ENCODE data around the gene PRELP. TPM values are rescaled to one million over a fixed set of nuclear protein-coding genes. Genes with fewer than 3 reads are reported as not detected.

Gene PRELP
- total RNA-seq, 4 donors from 2014 or later, result 15.4 to 35.2 (median 23.3) TPM

DNA sequence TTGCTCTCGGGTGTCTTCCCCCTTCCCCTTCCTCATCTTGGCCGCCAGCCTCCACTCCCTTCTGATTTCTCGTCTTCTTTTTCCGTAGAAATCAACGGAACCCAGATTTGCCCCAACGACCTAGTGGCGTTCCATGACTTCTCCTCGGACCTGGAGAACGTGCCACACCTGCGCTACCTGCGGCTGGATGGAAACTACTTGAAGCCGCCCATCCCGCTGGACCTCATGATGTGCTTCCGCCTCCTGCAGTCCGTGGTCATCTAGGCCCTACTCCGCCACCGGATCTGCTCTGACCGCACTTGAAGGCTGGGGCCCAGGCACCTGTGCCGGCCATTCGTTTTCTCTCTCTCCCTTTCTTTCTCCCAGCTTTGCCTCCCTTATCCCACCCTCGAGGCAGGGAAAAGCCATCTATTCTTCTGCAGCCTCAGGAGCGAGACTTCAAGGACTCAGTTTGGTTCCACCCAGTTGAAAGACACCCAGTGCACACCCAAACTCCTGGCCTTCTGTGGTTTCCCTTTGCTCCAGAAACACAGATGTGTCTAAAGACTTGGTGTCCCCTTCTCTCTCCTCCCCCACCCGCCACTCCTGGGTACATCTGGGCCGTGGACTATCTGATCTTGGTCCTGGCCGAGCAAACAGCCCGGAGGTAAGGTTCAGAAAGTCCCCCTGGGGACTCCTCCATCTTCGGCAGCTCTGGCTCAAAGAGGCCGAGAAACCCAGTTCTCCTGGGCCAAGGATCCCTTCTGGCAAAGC lies 11.2 kb downstream of the PRELP start:
- DNase-seq, result no peak
- TF ChIP-seq POLR2AphosphoS5 (IDR thresholded peaks at IDR 0.05), result no peak
- TF ChIP-seq, protein P1, sequence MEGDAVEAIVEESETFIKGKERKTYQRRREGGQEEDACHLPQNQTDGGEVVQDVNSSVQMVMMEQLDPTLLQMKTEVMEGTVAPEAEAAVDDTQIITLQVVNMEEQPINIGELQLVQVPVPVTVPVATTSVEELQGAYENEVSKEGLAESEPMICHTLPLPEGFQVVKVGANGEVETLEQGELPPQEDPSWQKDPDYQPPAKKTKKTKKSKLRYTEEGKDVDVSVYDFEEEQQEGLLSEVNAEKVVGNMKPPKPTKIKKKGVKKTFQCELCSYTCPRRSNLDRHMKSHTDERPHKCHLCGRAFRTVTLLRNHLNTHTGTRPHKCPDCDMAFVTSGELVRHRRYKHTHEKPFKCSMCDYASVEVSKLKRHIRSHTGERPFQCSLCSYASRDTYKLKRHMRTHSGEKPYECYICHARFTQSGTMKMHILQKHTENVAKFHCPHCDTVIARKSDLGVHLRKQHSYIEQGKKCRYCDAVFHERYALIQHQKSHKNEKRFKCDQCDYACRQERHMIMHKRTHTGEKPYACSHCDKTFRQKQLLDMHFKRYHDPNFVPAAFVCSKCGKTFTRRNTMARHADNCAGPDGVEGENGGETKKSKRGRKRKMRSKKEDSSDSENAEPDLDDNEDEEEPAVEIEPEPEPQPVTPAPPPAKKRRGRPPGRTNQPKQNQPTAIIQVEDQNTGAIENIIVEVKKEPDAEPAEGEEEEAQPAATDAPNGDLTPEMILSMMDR (IDR thresholded peaks at IDR 0.05), result no peak
- no peak for TF ChIP-seq EP300 (IDR thresholded peaks at IDR 0.05; ENCODE audit: low read depth)
- no peak for TF ChIP-seq POLR2A (IDR thresholded peaks at IDR 0.05)
- Histone ChIP-seq H3K4me3 (peak overlapping the region in 2 of 4 donors; percentile 19 to 35), H3K27me3 (no peaks in the 10 kb centered on the region), H3K36me3 (no peaks in the 10 kb centered on the region), H3K27ac (peak overlapping the region; percentile 67 to 82 (median 73)), H3K9me3 (no peaks in the 10 kb centered on the region), H3K4me1 (peaks cover 3 to 22% (median 4%) of the 10 kb centered on the region in 4 donors)
- in situ Hi-C loops (cut with MboI; ENCODE audit: low pct_ligation_motif_present in 1 of 4, low pct_unique_long_range_greater_than_20kb in 1 of 4, low sequenced_read_pairs in 3 of 4) (loop anchor here (10.0 to 25.0 kb wide), 4 partner anchors 124 to 222 kb away; partner anchors contain the start of gene FMOD (in 1 of the 4)), intact Hi-C loops (cut with DNase I; ENCODE audit: low total_unique reads) (loop anchor here (2.0 to 5.0 kb wide), 3 partner anchors 44 to 220 kb away; no protein-coding TSS in a partner anchor)
- WGBS, 2 donors (ENCODE audit: low coverage in 1 of 2), result 87 to 88% methylated on average over 10 to 28 of the region's 28 CpGs

DNA sequence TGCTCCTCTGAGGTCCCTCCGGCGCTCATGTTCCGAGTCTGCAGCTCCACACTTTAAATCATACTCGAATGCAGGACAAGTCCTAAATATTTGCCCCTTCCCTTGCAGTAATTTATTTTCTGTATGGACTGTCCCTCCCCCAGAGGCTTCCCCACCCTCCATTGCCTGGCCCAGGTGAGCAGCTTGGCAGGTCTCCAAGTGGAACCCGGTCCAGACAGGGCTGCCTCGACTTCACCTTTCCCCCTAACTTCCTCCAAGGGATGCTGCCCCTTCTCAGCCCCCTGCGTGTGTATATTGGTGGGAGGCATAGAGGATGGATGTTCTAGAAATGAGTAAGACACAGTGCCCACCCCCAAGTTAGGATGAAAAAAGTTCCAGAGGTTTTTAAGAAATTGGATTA lies 12.9 kb downstream of the PRELP start:
- Histone ChIP-seq H3K27ac (peak overlapping the region in 2 of 4 donors; percentile 22 to 82), H3K9me3 (no peaks in the 10 kb centered on the region), H3K4me3 (no peak overlapping the region), H3K4me1 (peaks cover 3 to 17% (median 4%) of the 10 kb centered on the region in 4 donors), H3K27me3 (no peaks in the 10 kb centered on the region), H3K36me3 (no peaks in the 10 kb centered on the region)
- DNase-seq, result no peak
- TF ChIP-seq, protein P1 (IDR thresholded peaks at IDR 0.05), result no peak
- TF ChIP-seq EP300 (IDR thresholded peaks at IDR 0.05; ENCODE audit: low read depth), result no peak
- no peak for TF ChIP-seq POLR2AphosphoS5 (IDR thresholded peaks at IDR 0.05)
- no peak for TF ChIP-seq POLR2A (IDR thresholded peaks at IDR 0.05)
- intact Hi-C loops (cut with DNase I; ENCODE audit: low total_unique reads), result loop anchor here (5.0 kb wide), 1 partner anchor 46 kb away; no protein-coding TSS in a partner anchor
- 73 to 79% methylated on average over 4 to 7 of the region's 7 CpGs for WGBS, 2 donors (ENCODE audit: low coverage in 1 of 2)
- in situ Hi-C loops (cut with MboI; ENCODE audit: low pct_ligation_motif_present in 1 of 4, low pct_unique_long_range_greater_than_20kb in 1 of 4, low sequenced_read_pairs in 3 of 4), result loop anchor here (10.0 to 25.0 kb wide), 4 partner anchors 126 to 224 kb away; partner anchors contain the start of gene FMOD (in 1 of the 4)

DNA sequence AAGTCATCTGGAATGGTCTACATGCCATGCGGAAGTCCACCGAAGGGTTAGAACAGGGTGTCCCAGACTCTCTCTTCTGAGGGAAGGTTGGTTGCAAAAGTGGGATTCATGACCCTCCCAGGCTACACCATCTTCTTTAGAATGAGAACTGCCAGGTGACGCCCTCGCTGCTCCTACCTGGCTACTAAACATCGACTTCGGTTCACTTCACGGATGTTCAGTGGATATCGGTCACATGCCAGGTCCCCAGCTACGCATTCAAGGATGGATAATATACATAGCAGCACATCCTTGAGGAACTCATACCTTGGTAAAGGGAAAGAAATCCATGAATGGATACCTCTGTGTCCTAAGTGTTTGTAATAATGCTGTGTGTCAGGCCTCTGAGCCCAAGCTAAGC lies 15.0 kb downstream of the PRELP start:
- no peak overlapping the region for H3K27ac ChIP-seq
- H3K4me3 ChIP-seq, result no peak overlapping the region
- H3K4me1 ChIP-seq, result peaks cover 3 to 17% (median 4%) of the 10 kb centered on the region in 4 donors
- no peaks in the 10 kb centered on the region for H3K9me3 ChIP-seq
- intact Hi-C loops (cut with DNase I; ENCODE audit: low total_unique reads) (no loop called here), in situ Hi-C loops (cut with MboI; ENCODE audit: low pct_ligation_motif_present in 1 of 4, low pct_unique_long_range_greater_than_20kb in 1 of 4, low sequenced_read_pairs in 3 of 4) (loop anchor here in 1 of 4 donors (25.0 kb wide), 1 partner anchor 128 kb away; the partner anchor contains the start of gene FMOD)
- 94% methylated on average over 9 of the region's 9 CpGs; no CpG with 5 or more reads in 1 of the 2 donors for WGBS, 2 donors (ENCODE audit: low coverage in 1 of 2)
- no peaks in the 10 kb centered on the region for H3K27me3 ChIP-seq
- DNase-seq, result no peak
- TF ChIP-seq POLR2A (IDR thresholded peaks at IDR 0.05) (no peak), EP300 (IDR thresholded peaks at IDR 0.05; ENCODE audit: low read depth) (no peak), POLR2AphosphoS5 (IDR thresholded peaks at IDR 0.05) (no peak)
- TF ChIP-seq, protein P1 (IDR thresholded peaks at IDR 0.05), result no peak
- no peaks in the 10 kb centered on the region for H3K36me3 ChIP-seq

DNA sequence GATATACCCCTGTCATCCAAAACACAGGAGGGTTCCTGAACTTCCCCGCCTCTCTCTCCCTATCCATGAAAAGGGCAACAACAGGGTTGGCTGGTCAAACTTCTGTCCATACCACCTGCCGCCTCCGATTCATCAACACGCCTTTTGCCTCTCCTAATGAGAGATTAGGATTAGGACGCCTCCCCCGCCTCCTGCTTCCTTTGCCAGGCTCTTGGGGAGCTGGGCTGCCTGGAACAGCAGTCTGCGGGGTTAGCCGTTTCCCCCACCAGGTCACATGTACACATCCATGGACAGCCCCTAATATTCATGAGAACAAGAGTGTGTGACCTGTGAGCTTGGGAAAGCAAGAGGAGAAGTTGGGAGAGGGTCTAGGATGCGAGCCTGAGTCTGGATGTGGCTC lies 16.1 kb downstream of the PRELP start:
- Histone ChIP-seq H3K4me1 (peaks cover 3 to 16% (median 4%) of the 10 kb centered on the region in 4 donors), H3K27ac (peak overlapping the region in 1 of 4 donors; percentile 14), H3K9me3 (no peaks in the 10 kb centered on the region), H3K36me3 (no peaks in the 10 kb centered on the region), H3K4me3 (no peak overlapping the region), H3K27me3 (no peaks in the 10 kb centered on the region)
- intact Hi-C loops (cut with DNase I; ENCODE audit: low total_unique reads) (no loop called here), in situ Hi-C loops (cut with MboI; ENCODE audit: low pct_ligation_motif_present in 1 of 4, low pct_unique_long_range_greater_than_20kb in 1 of 4, low sequenced_read_pairs in 3 of 4) (loop anchor here in 1 of 4 donors (25.0 kb wide), 1 partner anchor 129 kb away; the partner anchor contains the start of gene FMOD)
- TF ChIP-seq, protein P1 (IDR thresholded peaks at IDR 0.05), result no peak
- no peak for TF ChIP-seq POLR2A (IDR thresholded peaks at IDR 0.05)
- no peak for TF ChIP-seq POLR2AphosphoS5 (IDR thresholded peaks at IDR 0.05)
- no peak for TF ChIP-seq EP300 (IDR thresholded peaks at IDR 0.05; ENCODE audit: low read depth)
- no peak for DNase-seq
- WGBS, 2 donors (ENCODE audit: low coverage in 1 of 2), result 84% methylated on average over 9 of the region's 9 CpGs; no CpG with 5 or more reads in 1 of the 2 donors

All from transverse colon (tissue), 4 donors.